ENCODE data around the gene PGC. TPM values are rescaled to one million over a fixed set of nuclear protein-coding genes. Genes with fewer than 3 reads are reported as not detected.

The PGC gene
- total and polyA plus RNA-seq, 2 of the 8 experiments (the other 6 are each of a cell fraction or from before 2014, with no cell fraction given) = 0.09 TPM; not detected in 1

DNA sequence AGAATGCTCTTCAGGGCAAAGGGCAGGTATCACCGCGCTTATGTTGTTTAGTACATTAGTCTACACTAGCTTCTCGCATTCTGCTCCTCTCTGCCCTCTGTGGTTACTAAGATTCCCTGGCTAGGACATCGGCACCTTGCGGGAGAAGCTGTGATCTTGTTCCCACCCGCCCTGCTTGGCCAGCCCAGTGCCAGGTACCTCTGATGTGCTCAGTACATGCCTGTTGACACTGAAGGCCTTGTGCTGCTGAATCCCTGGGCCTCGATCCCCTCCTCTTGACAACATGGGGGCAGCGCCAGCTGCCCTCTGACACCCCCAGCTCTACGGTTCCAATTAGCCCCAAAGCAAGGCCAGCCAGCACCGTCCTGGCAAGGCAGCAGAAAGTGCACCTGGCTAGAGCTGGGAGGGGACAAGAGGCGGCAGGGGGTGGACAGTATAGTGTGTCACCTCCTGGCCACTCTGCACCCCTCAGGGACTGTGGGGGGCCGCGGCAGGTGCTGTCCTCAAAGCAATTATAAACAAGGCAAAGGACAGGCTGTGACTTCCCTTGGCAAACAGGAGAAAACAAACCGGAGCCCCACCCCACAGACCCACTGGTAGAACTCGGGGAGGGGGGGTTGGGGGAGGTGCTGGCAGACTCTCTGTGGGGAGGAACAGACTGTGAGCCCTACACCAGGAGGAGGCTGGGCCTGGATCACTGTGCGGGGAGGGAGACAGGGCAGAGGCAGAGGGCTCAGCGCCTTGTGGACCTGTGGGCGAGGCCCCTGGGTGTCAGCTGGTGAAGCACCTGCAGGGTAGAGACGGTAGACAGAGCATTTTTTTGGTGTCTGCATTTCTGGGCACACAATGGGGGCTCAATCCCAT, 18.9 kb downstream of the PGC start:
- no peak overlapping the region for H2AK5ac ChIP-seq (ENCODE audit: low read depth, low read length)
- no peak overlapping the region for H3K4me2 ChIP-seq (ENCODE audit: insufficient read depth in 1 of 2, low read depth in 2 of 2, low read length in 2 of 2)
- H3K4me3 ChIP-seq (ENCODE audit: extremely low read depth in 1 of 4, insufficient read depth in 2 of 4, low read depth in 3 of 4, low read length in 4 of 4) = no peak overlapping the region
- no peak overlapping the region for H4K8ac ChIP-seq (ENCODE audit: extremely low read depth, insufficient read depth, low read length)
- peaks cover 0 to 2% of the 10 kb centered on the region in 2 experiments for H4K20me1 ChIP-seq (replicated peaks in 1 of 2; ENCODE audit: control insufficient read depth in 1 of 2, insufficient read depth in 2 of 2, low read length in 2 of 2)
- H3K27ac ChIP-seq (ENCODE audit: low read depth, low read length) = no peak overlapping the region
- no peaks in the 10 kb centered on the region for H3K36me3 ChIP-seq (ENCODE audit: control insufficient read depth in 2 of 4, insufficient read depth in 4 of 4, low read length in 3 of 4)
- ChIA-PET CTCF (ENCODE audit: partially characterized antibody) (interaction anchor here (0.6 to 3.0 kb wide), 4 partner anchors 10 to 48 kb away, joined by 3 to 15 read pairs (median 4); no protein-coding TSS in a partner anchor), POLR2A (ENCODE audit: partially characterized antibody) (interaction anchor here (0.7 to 1.4 kb wide), 3 partner anchors 9 to 27 kb away, joined by 3 read pairs; no protein-coding TSS in a partner anchor)
- no peak overlapping the region for H3K4ac ChIP-seq (replicated peaks; ENCODE audit: insufficient read length, low read depth, low read length)
- no peak overlapping the region for H3K9ac ChIP-seq (replicated peaks in 1 of 4; ENCODE audit: extremely low read depth in 1 of 4, low read depth in 3 of 4, low read length in 3 of 4)
- FAIRE-seq = no peak
- H3K23ac ChIP-seq (ENCODE audit: insufficient read length) = no peak overlapping the region
- no peaks in the 10 kb centered on the region for H3K79me2 ChIP-seq (ENCODE audit: control insufficient read depth in 1 of 2, insufficient read depth in 2 of 2, low read length in 2 of 2)
- H2BK5ac ChIP-seq (ENCODE audit: low read depth, low read length) = 0 out of 2 replicates have a peak overlapping the region, but pooled peaks have one; percentile 39
- 90% methylated on average over 17 of the region's 19 CpGs; no CpG with 5 or more reads in 1 of the 2 experiments for WGBS, 2 experiments (ENCODE audit: extremely low coverage in 1 of 2, insufficient coverage in 1 of 2, insufficient read length in 1 of 2, insufficient replicate concordance in 2 of 2, low coverage in 1 of 2, low lambda C conversion rate in 2 of 2, missing lambda C conversion rate in 1 of 2)
- no peak overlapping the region for H2BK120ac ChIP-seq (replicated peaks; ENCODE audit: low read depth, low read length)
- H4K5ac ChIP-seq (ENCODE audit: insufficient read length, low read depth, low read length) = no peak overlapping the region
- H2BK12ac ChIP-seq (ENCODE audit: low read depth, low read length) = no peak overlapping the region
- no peaks in the 10 kb centered on the region for H3K79me1 ChIP-seq (ENCODE audit: low read depth, low read length)
- no peak overlapping the region for H2BK15ac ChIP-seq (ENCODE audit: low read length)
- H3K4me1 ChIP-seq (replicated peaks in 1 of 4; ENCODE audit: control insufficient read depth in 3 of 4, insufficient read depth in 4 of 4, low read length in 3 of 4) = peaks cover 12 to 38% (median 23%) of the 10 kb centered on the region in 4 experiments
- no peaks in the 10 kb centered on the region for H3K9me3 ChIP-seq (ENCODE audit: insufficient read depth in 2 of 2, low read depth in 1 of 2, low read length in 1 of 2)
- no peak overlapping the region for H3K18ac ChIP-seq (ENCODE audit: extremely low read depth, low read length)
- no peak for DNase-seq (ENCODE audit: low read depth in 1 of 2, low spot score in 2 of 2)
- H3K56ac ChIP-seq (replicated peaks; ENCODE audit: insufficient read length, low read depth, low read length) = no peak overlapping the region
- H3K23me2 ChIP-seq (ENCODE audit: low read depth, low read length) = peaks cover 2% of the 10 kb centered on the region; the same call in 1 of the 2 replicates
- H4K91ac ChIP-seq (replicated peaks; ENCODE audit: insufficient read length, low read length) = no peak overlapping the region
- no peak overlapping the region for H2AFZ ChIP-seq (ENCODE audit: low read length)
- peaks cover 0 to 4% (median 2%) of the 10 kb centered on the region in 4 experiments; a peak in 3 of 7 replicates for H3K27me3 ChIP-seq (replicated peaks in 1 of 4; ENCODE audit: control insufficient read depth in 3 of 4, extremely low read depth in 1 of 4, insufficient read depth in 3 of 4, low read length in 3 of 4)
- no peak overlapping the region for H2BK20ac ChIP-seq (ENCODE audit: low read length)
- H3K14ac ChIP-seq (ENCODE audit: insufficient read length) = no peak overlapping the region
- TF ChIP-seq HDAC6 (IDR thresholded peaks at IDR 0.05; ENCODE audit: low read depth, low read length) = no peak
- TF ChIP-seq, protein P1, sequence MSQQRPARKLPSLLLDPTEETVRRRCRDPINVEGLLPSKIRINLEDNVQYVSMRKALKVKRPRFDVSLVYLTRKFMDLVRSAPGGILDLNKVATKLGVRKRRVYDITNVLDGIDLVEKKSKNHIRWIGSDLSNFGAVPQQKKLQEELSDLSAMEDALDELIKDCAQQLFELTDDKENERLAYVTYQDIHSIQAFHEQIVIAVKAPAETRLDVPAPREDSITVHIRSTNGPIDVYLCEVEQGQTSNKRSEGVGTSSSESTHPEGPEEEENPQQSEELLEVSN (IDR thresholded peaks at IDR 0.05) = no peak
- TF ChIP-seq KDM5A (IDR thresholded peaks at IDR 0.05; ENCODE audit: low read length) = no peak
- TF ChIP-seq TCF12 (IDR thresholded peaks at IDR 0.05; ENCODE audit: low read depth, low read length) = no peak

All from H1 (cell line).